Measurements from ENCODE around the gene RETN.

RETN gene

GRCh38 chr19:7632340-7633203, 36.3 kb upstream of the RETN start:
- H3K27me3 Mint-ChIP-seq: no peaks in the 10 kb centered on the region
- H3K36me3 Mint-ChIP-seq: peaks cover 12% of the 10 kb centered on the region
- no peak overlapping the region for H3K27ac Mint-ChIP-seq
- DNase-seq (ENCODE audit: low spot score in 2 of 2) (no peak), ATAC-seq (ENCODE audit: low read depth) (no peak)
- peaks cover 30% of the 10 kb centered on the region for H3K4me1 Mint-ChIP-seq
- no peaks in the 10 kb centered on the region for H3K9me3 Mint-ChIP-seq
- no peak overlapping the region for H3K4me3 Mint-ChIP-seq

- Mint-ChIP-seq H3K4me1 (peaks cover 25% of the 10 kb centered on the region), H3K4me3 (no peak within 1 kb of the TSS), H3K27me3 (no peaks in the 10 kb centered on the region), H3K9me3 (no peaks in the 10 kb centered on the region), H3K27ac (no peak within 1 kb of the TSS), H3K36me3 (peaks cover 12% of the 10 kb centered on the region)
- DNase-seq (ENCODE audit: low spot score in 2 of 2): no peak
- ATAC-seq (ENCODE audit: low read depth): no peak
Measured at GRCh38 chr19:7633698-7634097, 35.2 kb upstream of the RETN start, which contains the start of gene PCP2. PCP2 (minus strand) TSS chr19:7633719; CDS start chr19:7633457, 262 bp downstream.

- Mint-ChIP-seq H3K4me3 (peak overlapping the region; percentile 46), H3K9me3 (peaks cover 1% of the 10 kb centered on the region), H3K36me3 (peaks cover 16% of the 10 kb centered on the region), H3K27ac (no peak overlapping the region), H3K4me1 (peaks cover 26% of the 10 kb centered on the region), H3K27me3 (no peaks in the 10 kb centered on the region)
- ATAC-seq (ENCODE audit: low read depth) (no peak), DNase-seq (ENCODE audit: low spot score in 2 of 2) (no peak)
Measured at GRCh38 chr19:7635670-7636069, 33.2 kb upstream of the RETN start.

- Mint-ChIP-seq H3K4me3 (peak overlapping the region; percentile 91), H3K27ac (peak overlapping the region; percentile 97), H3K27me3 (no peaks in the 10 kb centered on the region), H3K9me3 (peaks cover 1% of the 10 kb centered on the region), H3K36me3 (peaks cover 16% of the 10 kb centered on the region), H3K4me1 (peaks cover 26% of the 10 kb centered on the region)
- no peak for ATAC-seq (ENCODE audit: low read depth)
- DNase-seq (ENCODE audit: low spot score in 2 of 2): no peak
Measured at GRCh38 chr19:7636317-7636690, 32.5 kb upstream of the RETN start.

- Mint-ChIP-seq H3K27me3 (no peaks in the 10 kb centered on the region), H3K36me3 (peaks cover 16% of the 10 kb centered on the region), H3K4me1 (peaks cover 26% of the 10 kb centered on the region), H3K4me3 (peak within 1 kb of the TSS; percentile 91), H3K27ac (peak within 1 kb of the TSS; percentile 97), H3K9me3 (peaks cover 1% of the 10 kb centered on the region)
- DNase-seq (ENCODE audit: low spot score in 2 of 2) (peak; percentile 93), ATAC-seq (ENCODE audit: low read depth) (peak; percentile 97)
Measured at GRCh38 chr19:7636691-7637373, 32.0 kb upstream of the RETN start, which contains the start of gene STXBP2. STXBP2 (plus strand) TSS chr19:7637110; CDS start chr19:7637150, 40 bp downstream.

- Mint-ChIP-seq H3K9me3 (peaks cover 1% of the 10 kb centered on the region), H3K4me1 (peaks cover 26% of the 10 kb centered on the region), H3K36me3 (peaks cover 14% of the 10 kb centered on the region), H3K4me3 (peak overlapping the region; percentile 91), H3K27me3 (no peaks in the 10 kb centered on the region), H3K27ac (peak overlapping the region; percentile 97)
- ATAC-seq (ENCODE audit: low read depth): peak; percentile 16
- DNase-seq (ENCODE audit: low spot score in 2 of 2): no peak
Measured at GRCh38 chr19:7637374-7638256, 31.2 kb upstream of the RETN start.

GRCh38 chr19:7638802-7639465, 29.9 kb upstream of the RETN start:
- no peak for DNase-seq (ENCODE audit: low spot score in 2 of 2)
- Mint-ChIP-seq H3K27me3 (no peaks in the 10 kb centered on the region), H3K36me3 (peaks cover 11% of the 10 kb centered on the region)

GRCh38 chr19:7639863-7640348, 28.9 kb upstream of the RETN start:
- no peak for ATAC-seq (ENCODE audit: low read depth)
- Mint-ChIP-seq H3K36me3 (peaks cover 12% of the 10 kb centered on the region), H3K4me1 (peaks cover 26% of the 10 kb centered on the region), H3K9me3 (peaks cover 1% of the 10 kb centered on the region), H3K4me3 (no peak overlapping the region), H3K27ac (no peak overlapping the region), H3K27me3 (no peaks in the 10 kb centered on the region)
- DNase-seq (ENCODE audit: low spot score in 2 of 2): no peak

More at GRCh38 chr19:7638802-7639465, 29.9 kb upstream of the RETN start:
- peaks cover 1% of the 10 kb centered on the region for H3K9me3 Mint-ChIP-seq
- H3K4me3 Mint-ChIP-seq: peak overlapping the region; percentile 32
- no peak overlapping the region for H3K27ac Mint-ChIP-seq
- ATAC-seq (ENCODE audit: low read depth): no peak
- peaks cover 29% of the 10 kb centered on the region for H3K4me1 Mint-ChIP-seq

GRCh38 chr19:7640803-7641202, 28.0 kb upstream of the RETN start:
- Mint-ChIP-seq H3K4me3 (no peak overlapping the region), H3K27me3 (no peaks in the 10 kb centered on the region), H3K36me3 (peaks cover 15% of the 10 kb centered on the region), H3K9me3 (peaks cover 1% of the 10 kb centered on the region), H3K4me1 (peaks cover 27% of the 10 kb centered on the region), H3K27ac (no peak overlapping the region)
- no peak for ATAC-seq (ENCODE audit: low read depth)
- DNase-seq (ENCODE audit: low spot score in 2 of 2): no peak

- ATAC-seq (ENCODE audit: low read depth) (no peak), DNase-seq (ENCODE audit: low spot score in 2 of 2) (no peak)
- Mint-ChIP-seq H3K4me3 (no peak overlapping the region), H3K4me1 (peaks cover 25% of the 10 kb centered on the region), H3K36me3 (peaks cover 18% of the 10 kb centered on the region), H3K27me3 (no peaks in the 10 kb centered on the region), H3K9me3 (peaks cover 1% of the 10 kb centered on the region), H3K27ac (no peak overlapping the region)
Measured at GRCh38 chr19:7641290-7642276, 27.3 kb upstream of the RETN start.

- Mint-ChIP-seq H3K4me3 (no peak overlapping the region), H3K36me3 (peaks cover 18% of the 10 kb centered on the region)
Measured at GRCh38 chr19:7642295-7643030, 26.4 kb upstream of the RETN start.

GRCh38 chr19:7643031-7643415, 25.8 kb upstream of the RETN start:
- peaks cover 20% of the 10 kb centered on the region for H3K36me3 Mint-ChIP-seq
- no peak overlapping the region for H3K4me3 Mint-ChIP-seq
- no peak for ATAC-seq (ENCODE audit: low read depth)
- peaks cover 1% of the 10 kb centered on the region for H3K9me3 Mint-ChIP-seq
- peaks cover 21% of the 10 kb centered on the region for H3K4me1 Mint-ChIP-seq
- DNase-seq (ENCODE audit: low spot score in 2 of 2): no peak
- H3K27ac Mint-ChIP-seq: no peak overlapping the region
- H3K27me3 Mint-ChIP-seq: no peaks in the 10 kb centered on the region

More at GRCh38 chr19:7642295-7643030, 26.4 kb upstream of the RETN start:
- no peak overlapping the region for H3K27ac Mint-ChIP-seq
- H3K27me3 Mint-ChIP-seq: no peaks in the 10 kb centered on the region
- ATAC-seq (ENCODE audit: low read depth): no peak
- no peak for DNase-seq (ENCODE audit: low spot score in 2 of 2)
- peaks cover 21% of the 10 kb centered on the region for H3K4me1 Mint-ChIP-seq
- H3K9me3 Mint-ChIP-seq: peaks cover 1% of the 10 kb centered on the region

Data from memory B cell (primary cell).